ENCODE results near the gene TTYH3. TPM values are rescaled to one million over a fixed set of nuclear protein-coding genes. Genes with fewer than 3 reads are reported as not detected.
"Not testable (repeated sequence)": the region's sequence is repeated elsewhere in the genome, so short reads cannot be mapped to it uniquely, and the experiment has no call there.

TTYH3 gene
- total RNA-seq, 1 donor from 2014 or later: 51.7 TPM

- TF ChIP-seq, protein P1, sequence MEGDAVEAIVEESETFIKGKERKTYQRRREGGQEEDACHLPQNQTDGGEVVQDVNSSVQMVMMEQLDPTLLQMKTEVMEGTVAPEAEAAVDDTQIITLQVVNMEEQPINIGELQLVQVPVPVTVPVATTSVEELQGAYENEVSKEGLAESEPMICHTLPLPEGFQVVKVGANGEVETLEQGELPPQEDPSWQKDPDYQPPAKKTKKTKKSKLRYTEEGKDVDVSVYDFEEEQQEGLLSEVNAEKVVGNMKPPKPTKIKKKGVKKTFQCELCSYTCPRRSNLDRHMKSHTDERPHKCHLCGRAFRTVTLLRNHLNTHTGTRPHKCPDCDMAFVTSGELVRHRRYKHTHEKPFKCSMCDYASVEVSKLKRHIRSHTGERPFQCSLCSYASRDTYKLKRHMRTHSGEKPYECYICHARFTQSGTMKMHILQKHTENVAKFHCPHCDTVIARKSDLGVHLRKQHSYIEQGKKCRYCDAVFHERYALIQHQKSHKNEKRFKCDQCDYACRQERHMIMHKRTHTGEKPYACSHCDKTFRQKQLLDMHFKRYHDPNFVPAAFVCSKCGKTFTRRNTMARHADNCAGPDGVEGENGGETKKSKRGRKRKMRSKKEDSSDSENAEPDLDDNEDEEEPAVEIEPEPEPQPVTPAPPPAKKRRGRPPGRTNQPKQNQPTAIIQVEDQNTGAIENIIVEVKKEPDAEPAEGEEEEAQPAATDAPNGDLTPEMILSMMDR (IDR thresholded peaks at IDR 0.05): no peak
- DNase-seq: no peak
- no peaks in the 10 kb centered on the region for H3K9me3 ChIP-seq
- H3K36me3 ChIP-seq: peaks cover 62% of the 10 kb centered on the region
- intact Hi-C loops (cut with DNase I): no loop called here
- ATAC-seq: peak in 1 of 2 donors; percentile 10
- no peak overlapping the region for H3K4me3 ChIP-seq
- H3K27me3 ChIP-seq (ENCODE audit: low read depth): no peaks in the 10 kb centered on the region
- no peaks in the 10 kb centered on the region for H3K4me1 ChIP-seq
- no peak overlapping the region for H3K27ac ChIP-seq
Observed at GRCh38 chr7:2586326-2587020, 45.3 kb upstream of the TTYH3 start.

GRCh38 chr7:2587134-2587533 lies 44.7 kb upstream of the TTYH3 start:
- Histone ChIP-seq H3K4me1 (no peaks in the 10 kb centered on the region), H3K4me3 (no peak overlapping the region), H3K27me3 (ENCODE audit: low read depth) (no peaks in the 10 kb centered on the region), H3K9me3 (no peaks in the 10 kb centered on the region), H3K36me3 (peaks cover 66% of the 10 kb centered on the region), H3K27ac (no peak overlapping the region)
- TF ChIP-seq, protein P1 (IDR thresholded peaks at IDR 0.05): no peak
- DNase-seq: no peak
- ATAC-seq: no peak
- intact Hi-C loops (cut with DNase I): no loop called here

GRCh38 chr7:2587778-2588177 lies 44.0 kb upstream of the TTYH3 start:
- ATAC-seq (peak; percentile 12 to 18), DNase-seq (no peak)
- intact Hi-C loops (cut with DNase I): no loop called here
- no peaks in the 10 kb centered on the region for H3K9me3 ChIP-seq
- no peaks in the 10 kb centered on the region for H3K4me1 ChIP-seq
- no peaks in the 10 kb centered on the region for H3K27me3 ChIP-seq (ENCODE audit: low read depth)
- no peak overlapping the region for H3K4me3 ChIP-seq
- H3K27ac ChIP-seq: no peak overlapping the region
- TF ChIP-seq, protein P1 (IDR thresholded peaks at IDR 0.05): no peak
- peaks cover 72% of the 10 kb centered on the region for H3K36me3 ChIP-seq

DNA sequence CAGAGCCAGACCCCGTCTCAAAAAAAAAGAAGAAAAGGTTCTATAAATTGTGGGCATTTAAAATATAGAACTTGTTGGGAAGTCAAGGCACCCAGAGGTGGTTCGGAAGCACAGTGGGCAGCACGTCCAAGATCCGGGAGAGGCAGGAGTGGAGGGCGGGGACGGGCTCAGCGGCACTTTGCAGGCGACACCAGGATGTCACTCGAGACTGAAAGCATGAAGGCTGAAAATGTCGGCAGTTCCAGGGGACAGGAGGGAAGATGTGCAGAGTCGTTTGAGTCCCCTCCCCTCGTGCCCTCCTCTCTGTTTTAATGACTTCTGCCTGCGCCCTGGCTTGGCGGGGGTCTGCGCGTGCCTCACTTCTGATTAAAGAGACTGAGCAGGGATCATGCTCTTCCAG lies 42.4 kb upstream of the TTYH3 start:
- H3K4me1 ChIP-seq: no peaks in the 10 kb centered on the region
- TF ChIP-seq, protein P1 (IDR thresholded peaks at IDR 0.05): no peak
- peaks cover 82% of the 10 kb centered on the region for H3K36me3 ChIP-seq
- H3K27me3 ChIP-seq (ENCODE audit: low read depth): no peaks in the 10 kb centered on the region
- no peak for ATAC-seq
- intact Hi-C loops (cut with DNase I): no loop called here
- no peak overlapping the region for H3K27ac ChIP-seq
- H3K4me3 ChIP-seq: no peak overlapping the region
- DNase-seq: no peak
- H3K9me3 ChIP-seq: no peaks in the 10 kb centered on the region

- H3K4me3 ChIP-seq; H3K27ac ChIP-seq; H3K4me1 ChIP-seq; H3K27me3 ChIP-seq (ENCODE audit: low read depth); DNase-seq; H3K9me3 ChIP-seq; intact Hi-C loops (cut with DNase I); ATAC-seq: not testable (repeated sequence)
- H3K36me3 ChIP-seq: peaks cover 82% of the 10 kb centered on the region
Observed at GRCh38 chr7:2589941-2590340, 41.8 kb upstream of the TTYH3 start.

- peak in 1 of 2 donors; percentile 5 for ATAC-seq
- Histone ChIP-seq H3K27ac (no peak overlapping the region), H3K36me3 (peaks cover 88% of the 10 kb centered on the region), H3K4me3 (no peak overlapping the region), H3K9me3 (no peaks in the 10 kb centered on the region), H3K27me3 (ENCODE audit: low read depth) (no peaks in the 10 kb centered on the region), H3K4me1 (no peaks in the 10 kb centered on the region)
- intact Hi-C loops (cut with DNase I): no loop called here
- no peak for DNase-seq
- TF ChIP-seq, protein P1 (IDR thresholded peaks at IDR 0.05): no peak
Observed at GRCh38 chr7:2592375-2592865, 39.4 kb upstream of the TTYH3 start.
